GM12891 (cell line): ENCODE results near the gene UBAC1.

ENCODE experiments used
- POLR2A ChIP-seq: IDR thresholded peaks from 2 replicates; pipeline ENCODE4 v1.6.1; 2011; ENCODE audit warnings: low read depth, low read length, control low read depth
- POLR2AphosphoS5 ChIP-seq: IDR thresholded peaks from 2 replicates; pipeline ENCODE4 v1.6.1; 2011; ENCODE audit warnings: low read depth, low read length, control low read depth
- SPI1 ChIP-seq: IDR thresholded peaks from 2 replicates; pipeline ENCODE4 v1.6.1; 2011; ENCODE audit warnings: low read depth, low read length, control low read depth

- no peak for TF ChIP-seq POLR2AphosphoS5
- no peak for TF ChIP-seq POLR2A
- no peak for TF ChIP-seq SPI1
These were observed 18.5 kb upstream of the UBAC1 start for GRCh38 chr9:135979547-135980166.
